K562 (cell line): ENCODE measurements around the gene DIP2B. TPM values are rescaled to one million over a fixed set of nuclear protein-coding genes. Genes with fewer than 3 reads are reported as not detected.

Experiments used
- ARHGAP35 ChIP-seq: fragments of 450-650 bp; IDR thresholded peaks from 2 replicates; pipeline ENCODE4 v1.6.1; 2018; ENCODE audit not compliant: partially characterized antibody
- ATF7 ChIP-seq: fragments of 450-650 bp; IDR thresholded peaks from 2 replicates; pipeline ENCODE4 v1.7.1; 2014; ENCODE audit warnings: mild to moderate bottlenecking, moderate library complexity
- COPS2 ChIP-seq: fragments of 450-650 bp; conservative IDR thresholded peaks from 2 replicates; pipeline ENCODE4 v1.6.1; 2016; ENCODE audit warnings: mild to moderate bottlenecking, moderate library complexity
- CTBP1 ChIP-seq: fragments of 450-650 bp; IDR thresholded peaks from 2 replicates; pipeline ENCODE4 v1.6.1; 2016; ENCODE audit warnings: borderline replicate concordance
- ELF1 ChIP-seq: fragments of 200-800 bp; sonication (Bioruptor generic); IDR thresholded peaks from 2 replicates; pipeline ENCODE4 v1.6.1; 2016; ENCODE audit warnings: missing genetic modification characterization, missing compliant biosample characterization
- ESRRB ChIP-seq: fragments of 250-450 bp; sonication (Bioruptor Pico); IDR thresholded peaks from 2 replicates; pipeline ENCODE4 v1.5.0; 2020; ENCODE audit warnings: mild to moderate bottlenecking, moderate library complexity, borderline replicate concordance
- HMG20A ChIP-seq: fragments of 450-650 bp; formaldehyde crosslinking; conservative IDR thresholded peaks from 2 replicates; pipeline ENCODE4 v1.4.0; 2020; ENCODE audit warnings: mild to moderate bottlenecking, mixed read lengths
- IRF2 ChIP-seq: sonication (generic); formaldehyde crosslinking; IDR thresholded peaks from 2 replicates; pipeline ENCODE4 v1.8.1; 2022; ENCODE audit warnings: mild to moderate bottlenecking, missing genetic modification reagents
- IRF9 ChIP-seq: fragments of 450-650 bp; IDR thresholded peaks from 2 replicates; pipeline ENCODE4 v1.6.1; 2016; ENCODE audit warnings: missing biosample characterization, missing genetic modification characterization
- KHSRP ChIP-seq: fragments of 450-650 bp; IDR thresholded peaks from 2 replicates; pipeline ENCODE4 v1.6.1; 2017
- LEF1 ChIP-seq: fragments of 450-650 bp; IDR thresholded peaks from 2 replicates; pipeline ENCODE4 v1.6.1; 2016; ENCODE audit warnings: mild to moderate bottlenecking
- MAFG ChIP-seq: fragments of 450-650 bp; conservative IDR thresholded peaks from 2 replicates; pipeline ENCODE4 v1.6.1; 2016; ENCODE audit warnings: missing genetic modification characterization, missing compliant biosample characterization
- MED1 ChIP-seq: sonication (generic); formaldehyde crosslinking; IDR thresholded peaks from 2 replicates; pipeline ENCODE4 v1.8.1; 2023; ENCODE audit warnings: missing genetic modification reagents, borderline replicate concordance
- PPARD ChIP-seq: fragments of 250-450 bp; sonication (Bioruptor Pico); IDR thresholded peaks from 2 replicates; pipeline ENCODE4 v1.8.0; 2022; ENCODE audit warnings: inconsistent platforms, mild to moderate bottlenecking, moderate library complexity
- RBM22 ChIP-seq: fragments of 200-400 bp; formaldehyde crosslinking; IDR thresholded peaks from 2 replicates; pipeline ENCODE4 v1.6.1; 2018; ENCODE audit warnings: low read length, low read depth; ENCODE audit not compliant: poor library complexity, severe bottlenecking
- RBM25 ChIP-seq: fragments of 200-400 bp; formaldehyde crosslinking; IDR thresholded peaks from 2 replicates; pipeline ENCODE4 v1.6.1; 2018; ENCODE audit warnings: low read length, low read depth, moderate library complexity; ENCODE audit not compliant: severe bottlenecking
- RHOXF2B ChIP-seq: fragments of 250-450 bp; sonication (Bioruptor Pico); conservative IDR thresholded peaks from 2 replicates; pipeline ENCODE4 v1.5.1; 2021
- SMARCA4 ChIP-seq: fragments of 450-650 bp; IDR thresholded peaks from 2 replicates; pipeline ENCODE4 v1.6.1; 2016
- ZBTB1 ChIP-seq: sonication (generic); formaldehyde crosslinking; IDR thresholded peaks from 2 replicates; pipeline ENCODE4 v1.8.1; 2023; ENCODE audit warnings: missing genetic modification reagents, low read depth, mild to moderate bottlenecking, borderline replicate concordance
- ZBTB11 ChIP-seq, 3 experiments: fragments of 200-800 bp in 1 of 3; fragments of 250-450 bp in 1 of 3; fragments of 450-650 bp in 1 of 3; sonication (Bioruptor Pico) in 1 of 3; sonication (Bioruptor generic) in 1 of 3; formaldehyde crosslinking in 1 of 3; IDR thresholded peaks; 2 replicates each; pipeline versions ENCODE4 v1.6.1 to v1.8.0; 2016 to 2022; ENCODE audit warnings: mild to moderate bottlenecking in 2 of 3, missing genetic modification characterization in 2 of 3, missing compliant biosample characterization in 1 of 3, moderate library complexity in 1 of 3
- ZBTB43 ChIP-seq: sonication (generic); formaldehyde crosslinking; IDR thresholded peaks from 2 replicates; pipeline ENCODE4 v1.8.0; 2023; ENCODE audit warnings: mild to moderate bottlenecking, missing genetic modification reagents
- ZFX ChIP-seq: sonication (generic); formaldehyde crosslinking; IDR thresholded peaks from 2 replicates; pipeline ENCODE4 v1.8.0; 2022; ENCODE audit warnings: mild to moderate bottlenecking, missing genetic modification reagents, moderate library complexity
- ZNF324 ChIP-seq: fragments of 250-450 bp; sonication (Bioruptor Pico); IDR thresholded peaks from 2 replicates; pipeline ENCODE4 v1.4.0; 2020; ENCODE audit warnings: mild to moderate bottlenecking
- ZNF436 ChIP-seq: fragments of 250-450, 450-650 bp; sonication (Bioruptor Pico); formaldehyde crosslinking; IDR thresholded peaks from 2 replicates; pipeline ENCODE4 v1.7.0; 2020; ENCODE audit warnings: mild to moderate bottlenecking
- ZNF507 ChIP-seq: conservative IDR thresholded peaks from 2 replicates; pipeline ENCODE4 v1.6.1; 2017; ENCODE audit warnings: missing genetic modification characterization, missing compliant biosample characterization
- polyA plus RNA-seq, 8 experiments: library from polyadenylated mRNA; depleted of rRNA in 4 of 8; stranded (reverse) in 5 of 8; unstranded in 3 of 8; fragments of >200 nt; fragmentation: Nextera tagmentation in 2 of 8; fragmentation: Illumina TruSeq in 1 of 8; extraction: Ambion mirVana in 2 of 8; extraction: Trizol in 1 of 8; gene quantifications; 2 replicates each; pipeline versions ENCODE4 v1.2.1 to v1.2.3, GENCODE V29; 2011 to 2014; ENCODE audit warnings: inconsistent platforms in 1 of 8, missing spikeins in 1 of 8
- total RNA-seq, 7 experiments: library from RNA; depleted of rRNA in 6 of 7; stranded (reverse); fragments of >200 nt in 6 of 7; fragmentation: Illumina TruSeq in 2 of 7; extraction: Trizol in 2 of 7; gene quantifications; 2 replicates each; pipeline versions ENCODE4 v1.2.1 to v1.2.3, GENCODE V29; 2011 to 2021; ENCODE audit warnings: low replicate concordance in 1 of 7

Gene DIP2B
- total and polyA plus RNA-seq, 9 of the 15 experiments (the other 6 are each of a cell fraction or from before 2014, with no cell fraction given) = 4.6 to 26.1 (median 18.8) TPM

- TF ChIP-seq SMARCA4 (peak; percentile 96), LEF1 (peak; percentile 88), RHOXF2B (CRISPR knock-in tag) (no peak), ESRRB (CRISPR knock-in tag) (no peak), CTBP1 (peak; percentile 49; the same call in 1 of the 2 replicates), MED1 (no peak), RBM22 (no peak), IRF9 (tag) (no peak), PPARD (CRISPR knock-in tag) (no peak), ZFX (CRISPR knock-in tag) (no peak), ATF7 (peak; percentile 92), ELF1 (tag) (no peak), ARHGAP35 (no peak), MAFG (peak; percentile 44; the same call in 1 of the 2 replicates), IRF2 (CRISPR knock-in tag) (no peak), COPS2 (no peak), RBM25 (peak; percentile 11), ZBTB43 (CRISPR knock-in tag) (no peak), ZNF436 (no peak), ZNF324 (CRISPR knock-in tag) (no peak), KHSRP (no peak), ZBTB11 (CRISPR knock-in tag; IDR thresholded peaks at IDR 0.05) (no peak), ZBTB1 (CRISPR knock-in tag) (no peak), ZNF507 (tag) (no peak), HMG20A (CRISPR knock-in tag) (no peak)
These were observed 58.0 kb downstream of the DIP2B start (continued) for GRCh38 chr12:50562520-50563433.
